ENCODE data around the gene UQCC5. TPM values are rescaled to one million over a fixed set of nuclear protein-coding genes. Genes with fewer than 3 reads are reported as not detected.
A peak's percentile ranks its signal among the peaks of the same experiment; 100 is the strongest.

Gene UQCC5
- total and polyA plus RNA-seq, 3 donors from 2014 or later = 23.0 to 37.0 (median 30.5) TPM

DNA sequence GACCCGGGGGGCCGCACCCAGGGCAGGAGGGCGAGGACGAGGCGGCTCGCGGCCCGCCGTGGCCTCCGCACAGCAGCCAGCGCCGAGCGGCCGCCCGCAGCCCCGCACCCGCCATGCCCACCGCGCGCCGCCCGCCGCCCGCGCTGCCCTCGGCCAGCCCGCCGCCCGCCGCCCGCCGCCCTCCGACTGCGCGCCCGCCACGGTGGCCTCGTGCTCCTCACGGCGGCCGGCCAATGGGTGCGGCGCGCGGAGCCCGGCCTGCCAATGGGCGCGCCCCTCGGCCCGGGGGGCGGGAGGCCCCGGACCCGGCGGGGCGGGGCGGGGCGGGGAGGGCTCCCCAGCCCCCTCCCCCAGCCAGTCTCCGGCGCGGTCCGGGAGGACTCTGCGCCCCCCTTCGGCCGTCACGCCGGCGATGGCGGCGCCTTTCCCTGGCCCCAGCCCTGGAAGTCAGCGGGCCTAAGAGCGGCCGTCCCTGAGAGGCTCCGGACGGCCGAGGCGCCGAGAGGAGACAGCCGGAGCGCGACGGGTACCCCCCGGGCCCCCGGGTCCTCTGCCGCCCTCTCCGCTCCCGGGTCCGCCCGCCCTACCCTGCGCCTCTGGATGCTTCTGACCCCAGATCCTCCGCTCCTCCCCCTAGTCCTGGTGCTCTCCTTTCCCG, 2.7 kb upstream of the UQCC5 start, which contains the start of gene NT5DC2:
NT5DC2 (minus strand) TSS at position 235 of the 658 bp plus-strand sequence; CDS start at position 115, 120 bp downstream.
- TF ChIP-seq POLR2A (IDR thresholded peaks at IDR 0.05) = no peak
- TF ChIP-seq, protein P1, sequence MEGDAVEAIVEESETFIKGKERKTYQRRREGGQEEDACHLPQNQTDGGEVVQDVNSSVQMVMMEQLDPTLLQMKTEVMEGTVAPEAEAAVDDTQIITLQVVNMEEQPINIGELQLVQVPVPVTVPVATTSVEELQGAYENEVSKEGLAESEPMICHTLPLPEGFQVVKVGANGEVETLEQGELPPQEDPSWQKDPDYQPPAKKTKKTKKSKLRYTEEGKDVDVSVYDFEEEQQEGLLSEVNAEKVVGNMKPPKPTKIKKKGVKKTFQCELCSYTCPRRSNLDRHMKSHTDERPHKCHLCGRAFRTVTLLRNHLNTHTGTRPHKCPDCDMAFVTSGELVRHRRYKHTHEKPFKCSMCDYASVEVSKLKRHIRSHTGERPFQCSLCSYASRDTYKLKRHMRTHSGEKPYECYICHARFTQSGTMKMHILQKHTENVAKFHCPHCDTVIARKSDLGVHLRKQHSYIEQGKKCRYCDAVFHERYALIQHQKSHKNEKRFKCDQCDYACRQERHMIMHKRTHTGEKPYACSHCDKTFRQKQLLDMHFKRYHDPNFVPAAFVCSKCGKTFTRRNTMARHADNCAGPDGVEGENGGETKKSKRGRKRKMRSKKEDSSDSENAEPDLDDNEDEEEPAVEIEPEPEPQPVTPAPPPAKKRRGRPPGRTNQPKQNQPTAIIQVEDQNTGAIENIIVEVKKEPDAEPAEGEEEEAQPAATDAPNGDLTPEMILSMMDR (IDR thresholded peaks at IDR 0.05) = no peak
- DNase-seq = peak; percentile 70
- H3K36me3 ChIP-seq (ENCODE audit: low read depth, missing control alignments) = no peaks in the 10 kb centered on the region
- peaks cover 57% of the 10 kb centered on the region for H3K4me1 ChIP-seq
- no peaks in the 10 kb centered on the region for H3K9me3 ChIP-seq
- H3K27ac ChIP-seq = peak within 1 kb of the TSS; percentile 76 to 86
- intact Hi-C loops (cut with DNase I; ENCODE audit: low total_unique reads) = no loop called here
- 0% methylated on average over 41 of the region's 91 CpGs; no CpG with 5 or more reads in 1 of the 2 donors for WGBS, 2 donors
- no peaks in the 10 kb centered on the region for H3K27me3 ChIP-seq
- peak within 1 kb of the TSS; percentile 67 to 70 for H3K4me3 ChIP-seq

DNA sequence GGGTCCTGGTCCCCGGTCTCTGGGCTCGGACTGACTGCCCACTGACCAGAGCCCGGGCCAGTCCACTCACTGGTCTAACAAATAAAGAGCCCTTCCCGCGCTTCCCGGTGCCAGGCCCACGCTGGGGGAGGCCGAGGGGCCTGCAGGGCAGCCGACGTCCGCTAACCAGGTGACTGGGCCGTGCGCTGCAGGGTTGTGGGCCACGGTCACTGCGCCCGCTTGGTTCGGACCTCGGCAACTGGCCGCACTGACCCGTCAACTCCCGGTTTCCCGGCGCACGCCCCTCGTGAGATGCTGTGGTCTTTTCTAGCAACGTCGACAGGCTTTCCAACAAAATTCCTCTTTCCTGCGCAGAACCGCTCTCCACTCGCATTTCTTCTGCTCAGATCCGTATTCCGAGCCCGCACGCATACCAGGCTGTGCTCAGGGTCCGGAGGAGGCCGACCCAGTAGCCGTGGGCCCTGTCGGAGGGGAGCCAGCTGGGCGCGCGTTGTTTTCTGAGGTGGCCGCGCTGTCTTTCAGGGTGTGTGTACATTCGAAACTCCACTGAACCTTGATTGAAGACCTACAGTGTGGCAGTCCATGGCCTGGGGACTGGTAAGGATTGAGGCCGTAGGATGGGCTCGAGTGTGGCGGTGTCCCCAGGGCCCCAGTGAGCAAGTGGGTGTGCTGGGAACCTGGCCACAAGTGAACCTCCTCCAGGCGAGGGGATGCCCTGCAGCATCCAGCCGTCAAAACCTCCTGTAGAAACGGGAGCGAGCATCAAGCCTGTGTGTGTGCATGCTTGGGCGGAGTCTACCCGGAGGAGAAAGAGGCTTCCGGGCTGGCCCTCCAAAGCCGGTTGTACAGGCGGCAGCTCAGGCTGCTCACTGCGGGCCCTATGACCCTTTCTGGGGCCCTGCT, 1.9 kb upstream of the UQCC5 start:
- H3K4me1 ChIP-seq = peaks cover 60% of the 10 kb centered on the region
- intact Hi-C loops (cut with DNase I; ENCODE audit: low total_unique reads) = loop anchor here (5.0 kb wide), 1 partner anchor 47 kb away; no protein-coding TSS in a partner anchor
- TF ChIP-seq, protein P1 (IDR thresholded peaks at IDR 0.05) = no peak
- TF ChIP-seq POLR2A (IDR thresholded peaks at IDR 0.05) = no peak

DNA sequence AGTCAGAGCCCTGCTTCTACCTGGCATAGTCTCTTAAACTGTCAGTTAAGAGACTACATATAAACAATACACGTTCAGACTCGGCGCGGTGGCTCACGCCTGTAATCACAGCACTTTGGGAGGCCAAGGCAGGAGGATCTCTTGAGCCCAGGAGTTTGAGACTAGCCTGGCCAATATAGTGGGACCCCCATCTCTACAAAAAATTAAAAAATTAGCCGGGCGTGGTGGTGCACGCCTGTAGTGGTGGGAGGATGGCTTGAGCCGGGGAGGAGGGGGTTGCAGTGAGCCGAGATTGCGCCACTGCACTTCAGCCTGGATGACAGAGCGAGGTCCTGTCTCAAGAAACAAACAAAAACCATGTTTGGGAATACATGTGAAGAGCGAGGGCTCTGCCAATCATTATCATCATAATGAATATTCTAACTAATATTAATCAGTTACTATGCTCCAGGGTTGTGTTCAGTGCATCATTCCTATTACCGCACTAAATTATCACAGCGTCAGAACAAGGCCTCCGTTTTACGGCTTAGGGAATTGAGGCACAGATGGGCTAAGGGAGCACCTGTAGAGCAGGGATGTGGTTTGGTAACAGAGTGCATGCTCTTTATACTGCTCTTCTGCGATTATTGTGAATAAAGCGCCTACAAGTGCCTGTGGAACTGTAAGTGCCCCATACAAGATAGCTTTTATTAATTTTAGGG, 844 bp upstream of the UQCC5 start:
- no peak overlapping the region for H3K27ac ChIP-seq
- 59 to 77% methylated on average over 19 of the region's 19 CpGs for WGBS, 2 donors
- no peaks in the 10 kb centered on the region for H3K27me3 ChIP-seq
- peak overlapping the region in 1 of 2 donors; percentile 83 for H3K4me3 ChIP-seq
- TF ChIP-seq, protein P1 (IDR thresholded peaks at IDR 0.05) = no peak
- TF ChIP-seq POLR2A (IDR thresholded peaks at IDR 0.05) = no peak
- peaks cover 51% of the 10 kb centered on the region for H3K4me1 ChIP-seq
- H3K36me3 ChIP-seq (ENCODE audit: low read depth, missing control alignments) = no peaks in the 10 kb centered on the region
- DNase-seq = peak; percentile 14
- H3K9me3 ChIP-seq = no peaks in the 10 kb centered on the region
- intact Hi-C loops (cut with DNase I; ENCODE audit: low total_unique reads) = loop anchor here (5.0 kb wide), 1 partner anchor 48 kb away; no protein-coding TSS in a partner anchor

More for the DNA sequence above, 1.9 kb upstream of the UQCC5 start:
- H3K9me3 ChIP-seq = no peaks in the 10 kb centered on the region
- no peaks in the 10 kb centered on the region for H3K27me3 ChIP-seq
- peak overlapping the region; percentile 45 to 59 for H3K4me3 ChIP-seq
- H3K36me3 ChIP-seq (ENCODE audit: low read depth, missing control alignments) = no peaks in the 10 kb centered on the region
- 29 to 30% methylated on average over 36 to 57 of the region's 57 CpGs for WGBS, 2 donors
- DNase-seq = no peak
- H3K27ac ChIP-seq = peak overlapping the region; percentile 76 to 86

DNA sequence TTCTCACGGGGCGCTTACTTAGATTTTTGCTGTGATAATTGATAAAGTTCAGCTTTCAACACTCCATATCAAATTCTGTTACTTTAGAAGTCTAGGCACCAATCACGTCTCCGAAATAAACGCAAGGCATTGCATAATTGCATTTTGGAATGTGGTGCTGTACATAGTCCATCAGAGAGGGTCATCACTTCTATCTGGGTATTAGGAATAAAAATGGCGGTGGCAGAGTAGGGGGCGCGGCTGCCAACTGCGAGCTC, 365 bp upstream of the UQCC5 start:
- no peak for DNase-seq
- no peaks in the 10 kb centered on the region for H3K9me3 ChIP-seq
- TF ChIP-seq POLR2A (IDR thresholded peaks at IDR 0.05) = no peak
- TF ChIP-seq, protein P1 (IDR thresholded peaks at IDR 0.05) = peak in 1 of 3 experiments; percentile 8
- H3K36me3 ChIP-seq (ENCODE audit: low read depth, missing control alignments) = no peaks in the 10 kb centered on the region
- H3K4me1 ChIP-seq = peaks cover 48% of the 10 kb centered on the region
- H3K27ac ChIP-seq = no peak overlapping the region
- peak overlapping the region in 1 of 2 donors; percentile 83 for H3K4me3 ChIP-seq
- WGBS, 2 donors = 17 to 23% methylated on average over 6 to 9 of the region's 9 CpGs
- no peaks in the 10 kb centered on the region for H3K27me3 ChIP-seq
- intact Hi-C loops (cut with DNase I; ENCODE audit: low total_unique reads) = loop anchor here (5.0 kb wide), 1 partner anchor 49 kb away; no protein-coding TSS in a partner anchor

All from testis (tissue), 3 donors.